ENCODE measurements around the gene SLC30A1. TPM values are rescaled to one million over a fixed set of nuclear protein-coding genes. Genes with fewer than 3 reads are reported as not detected.

SLC30A1 gene
- total and polyA plus RNA-seq, 2 of the 13 experiments (the other 11 are each of a cell fraction or from before 2014, with no cell fraction given) = 5.9 to 24.4 TPM

DNA sequence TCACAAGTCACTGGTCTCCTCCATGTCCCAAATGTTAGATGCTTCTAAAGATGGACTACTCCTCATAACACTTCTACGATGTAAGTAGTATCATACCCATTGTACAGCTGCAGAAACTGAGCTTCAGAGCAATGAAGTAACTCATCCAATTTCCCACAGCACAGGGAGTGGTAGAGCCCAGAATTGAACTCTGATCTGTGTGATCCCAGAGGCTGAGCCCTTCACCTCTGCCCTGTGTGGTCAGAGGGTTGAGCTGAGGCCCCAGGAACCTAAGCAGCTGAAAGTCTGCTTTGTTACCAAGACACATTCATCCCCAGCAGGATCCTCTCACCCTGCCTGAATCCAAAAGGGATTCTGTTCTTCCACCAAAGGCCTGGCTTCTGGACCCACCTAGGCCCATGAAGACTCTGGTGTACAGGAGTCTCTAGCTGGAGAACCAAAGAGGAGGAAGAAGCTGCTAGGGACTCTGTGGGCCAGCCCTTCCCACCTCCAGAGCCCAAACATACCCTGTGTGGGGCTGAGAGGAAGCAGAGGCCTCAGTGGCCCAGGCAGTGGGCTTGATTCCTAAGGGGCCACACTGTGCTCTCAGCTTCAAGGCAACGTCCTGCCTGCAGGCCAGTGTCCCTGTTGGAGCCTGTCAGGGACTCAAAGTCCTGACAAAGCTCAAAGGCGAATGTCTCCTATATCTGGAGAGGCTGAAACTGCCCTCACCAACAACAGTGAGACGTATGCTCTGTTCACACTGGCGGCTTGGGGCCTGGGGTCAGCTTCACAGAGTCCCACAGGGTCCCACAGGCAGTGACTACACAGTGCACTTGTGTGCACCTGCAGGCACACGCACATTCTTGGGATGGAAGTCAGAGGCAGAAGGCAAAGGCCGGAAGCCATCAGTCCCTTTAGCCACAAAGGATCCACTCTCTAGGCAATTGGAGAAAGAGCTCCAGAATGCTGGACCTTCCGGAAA lies 40.4 kb upstream of the SLC30A1 start (continued):
- TF ChIP-seq IKZF4 (CRISPR knock-in tag; IDR thresholded peaks at IDR 0.05; ENCODE audit: borderline replicate concordance, low read depth, not compliant biosample characterization) = no peak
- TF ChIP-seq NKX3-1 (CRISPR knock-in tag; IDR thresholded peaks at IDR 0.05) = no peak
- no peak for TF ChIP-seq ZNF570 (CRISPR knock-in tag; IDR thresholded peaks at IDR 0.05; ENCODE audit: borderline replicate concordance)
- peak; percentile 93 for TF ChIP-seq NR2F6 (IDR thresholded peaks at IDR 0.05)
- peak; percentile 94 for TF ChIP-seq NR2F6 (CRISPR knock-in tag; IDR thresholded peaks at IDR 0.05)
- TF ChIP-seq ZBTB3 (CRISPR knock-in tag; IDR thresholded peaks at IDR 0.05; ENCODE audit: borderline replicate concordance, low read depth) = no peak
- no peak; the same call in 1 of the 2 replicates for TF ChIP-seq PHF21A (CRISPR knock-in tag; IDR thresholded peaks at IDR 0.05)
- TF ChIP-seq CC2D1A (CRISPR knock-in tag; IDR thresholded peaks at IDR 0.05) = peak; percentile 71; the same call in 1 of the 2 replicates
- no peak for TF ChIP-seq ZKSCAN5 (CRISPR knock-in tag; IDR thresholded peaks at IDR 0.05)
- TF ChIP-seq KMT2A (CRISPR knock-in tag; IDR thresholded peaks at IDR 0.05) = no peak
- TF ChIP-seq ZNF7 (CRISPR knock-in tag; IDR thresholded peaks at IDR 0.05) = no peak
- no peak for TF ChIP-seq ARNTL (CRISPR knock-in tag; IDR thresholded peaks at IDR 0.05)
- TF ChIP-seq NBN (conservative IDR thresholded peaks at IDR 0.05) = no peak
- TF ChIP-seq, protein P1, sequence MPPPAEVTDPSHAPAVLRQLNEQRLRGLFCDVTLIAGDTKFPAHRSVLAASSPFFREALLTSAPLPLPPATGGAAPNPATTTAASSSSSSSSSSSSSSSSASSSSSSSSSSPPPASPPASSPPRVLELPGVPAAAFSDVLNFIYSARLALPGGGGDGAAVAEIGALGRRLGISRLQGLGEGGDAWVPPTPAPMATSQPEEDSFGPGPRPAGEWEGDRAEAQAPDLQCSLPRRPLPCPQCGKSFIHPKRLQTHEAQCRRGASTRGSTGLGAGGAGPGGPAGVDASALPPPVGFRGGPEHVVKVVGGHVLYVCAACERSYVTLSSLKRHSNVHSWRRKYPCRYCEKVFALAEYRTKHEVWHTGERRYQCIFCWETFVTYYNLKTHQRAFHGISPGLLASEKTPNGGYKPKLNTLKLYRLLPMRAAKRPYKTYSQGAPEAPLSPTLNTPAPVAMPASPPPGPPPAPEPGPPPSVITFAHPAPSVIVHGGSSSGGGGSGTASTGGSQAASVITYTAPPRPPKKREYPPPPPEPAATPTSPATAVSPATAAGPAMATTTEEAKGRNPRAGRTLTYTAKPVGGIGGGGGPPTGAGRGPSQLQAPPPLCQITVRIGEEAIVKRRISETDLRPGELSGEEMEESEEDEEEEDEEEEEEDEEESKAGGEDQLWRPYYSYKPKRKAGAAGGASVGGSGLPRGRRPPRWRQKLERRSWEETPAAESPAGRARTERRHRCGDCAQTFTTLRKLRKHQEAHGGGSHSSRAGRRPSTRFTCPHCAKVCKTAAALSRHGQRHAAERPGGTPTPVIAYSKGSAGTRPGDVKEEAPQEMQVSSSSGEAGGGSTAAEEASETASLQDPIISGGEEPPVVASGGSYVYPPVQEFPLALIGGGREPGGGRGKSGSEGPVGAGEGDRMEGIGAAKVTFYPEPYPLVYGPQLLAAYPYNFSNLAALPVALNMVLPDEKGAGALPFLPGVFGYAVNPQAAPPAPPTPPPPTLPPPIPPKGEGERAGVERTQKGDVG (CRISPR knock-in tag; IDR thresholded peaks at IDR 0.05; ENCODE audit: borderline replicate concordance) = no peak
- TF ChIP-seq MLX (CRISPR knock-in tag; IDR thresholded peaks at IDR 0.05) = no peak
- TF ChIP-seq MIER2 (CRISPR knock-in tag; IDR thresholded peaks at IDR 0.05) = no peak
- no peak for TF ChIP-seq MIXL1 (CRISPR knock-in tag; IDR thresholded peaks at IDR 0.05)
- TF ChIP-seq SMARCC2 (IDR thresholded peaks at IDR 0.05) = no peak
- TF ChIP-seq, protein P2, sequence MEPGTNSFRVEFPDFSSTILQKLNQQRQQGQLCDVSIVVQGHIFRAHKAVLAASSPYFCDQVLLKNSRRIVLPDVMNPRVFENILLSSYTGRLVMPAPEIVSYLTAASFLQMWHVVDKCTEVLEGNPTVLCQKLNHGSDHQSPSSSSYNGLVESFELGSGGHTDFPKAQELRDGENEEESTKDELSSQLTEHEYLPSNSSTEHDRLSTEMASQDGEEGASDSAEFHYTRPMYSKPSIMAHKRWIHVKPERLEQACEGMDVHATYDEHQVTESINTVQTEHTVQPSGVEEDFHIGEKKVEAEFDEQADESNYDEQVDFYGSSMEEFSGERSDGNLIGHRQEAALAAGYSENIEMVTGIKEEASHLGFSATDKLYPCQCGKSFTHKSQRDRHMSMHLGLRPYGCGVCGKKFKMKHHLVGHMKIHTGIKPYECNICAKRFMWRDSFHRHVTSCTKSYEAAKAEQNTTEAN (CRISPR knock-in tag; conservative IDR thresholded peaks at IDR 0.05) = 0 out of 2 replicates have a peak, but pooled peaks have one; percentile 16
- TF ChIP-seq ZNF263 (CRISPR knock-in tag; IDR thresholded peaks at IDR 0.05) = no peak; the same call in 1 of the 2 replicates
- TF ChIP-seq, protein P3, sequence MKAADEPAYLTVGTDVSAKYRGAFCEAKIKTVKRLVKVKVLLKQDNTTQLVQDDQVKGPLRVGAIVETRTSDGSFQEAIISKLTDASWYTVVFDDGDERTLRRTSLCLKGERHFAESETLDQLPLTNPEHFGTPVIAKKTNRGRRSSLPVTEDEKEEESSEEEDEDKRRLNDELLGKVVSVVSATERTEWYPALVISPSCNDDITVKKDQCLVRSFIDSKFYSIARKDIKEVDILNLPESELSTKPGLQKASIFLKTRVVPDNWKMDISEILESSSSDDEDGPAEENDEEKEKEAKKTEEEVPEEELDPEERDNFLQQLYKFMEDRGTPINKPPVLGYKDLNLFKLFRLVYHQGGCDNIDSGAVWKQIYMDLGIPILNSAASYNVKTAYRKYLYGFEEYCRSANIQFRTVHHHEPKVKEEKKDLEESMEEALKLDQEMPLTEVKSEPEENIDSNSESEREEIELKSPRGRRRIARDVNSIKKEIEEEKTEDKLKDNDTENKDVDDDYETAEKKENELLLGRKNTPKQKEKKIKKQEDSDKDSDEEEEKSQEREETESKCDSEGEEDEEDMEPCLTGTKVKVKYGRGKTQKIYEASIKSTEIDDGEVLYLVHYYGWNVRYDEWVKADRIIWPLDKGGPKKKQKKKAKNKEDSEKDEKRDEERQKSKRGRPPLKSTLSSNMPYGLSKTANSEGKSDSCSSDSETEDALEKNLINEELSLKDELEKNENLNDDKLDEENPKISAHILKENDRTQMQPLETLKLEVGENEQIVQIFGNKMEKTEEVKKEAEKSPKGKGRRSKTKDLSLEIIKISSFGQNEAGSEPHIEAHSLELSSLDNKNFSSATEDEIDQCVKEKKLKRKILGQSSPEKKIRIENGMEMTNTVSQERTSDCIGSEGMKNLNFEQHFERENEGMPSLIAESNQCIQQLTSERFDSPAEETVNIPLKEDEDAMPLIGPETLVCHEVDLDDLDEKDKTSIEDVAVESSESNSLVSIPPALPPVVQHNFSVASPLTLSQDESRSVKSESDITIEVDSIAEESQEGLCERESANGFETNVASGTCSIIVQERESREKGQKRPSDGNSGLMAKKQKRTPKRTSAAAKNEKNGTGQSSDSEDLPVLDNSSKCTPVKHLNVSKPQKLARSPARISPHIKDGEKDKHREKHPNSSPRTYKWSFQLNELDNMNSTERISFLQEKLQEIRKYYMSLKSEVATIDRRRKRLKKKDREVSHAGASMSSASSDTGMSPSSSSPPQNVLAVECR (CRISPR knock-in tag; IDR thresholded peaks at IDR 0.05; ENCODE audit: borderline replicate concordance) = no peak; the same call in 1 of the 2 replicates
- no peak for TF ChIP-seq ZNF850 (CRISPR knock-in tag; conservative IDR thresholded peaks at IDR 0.05)

All from HepG2 (cell line).